HG03571 (cell line): ENCODE measurements around the gene PPP1R27.

Experiments
- ATAC-seq: cut with Tn5 transposase; IDR thresholded peaks from one replicate; pipeline ENCODE4 v1.9.1; 2021; ENCODE audit not compliant: unreplicated experiment

Gene PPP1R27

GRCh38 chr17:81863123-81863675 lies 28.3 kb upstream of the PPP1R27 start:
- no peak for ATAC-seq

DNA sequence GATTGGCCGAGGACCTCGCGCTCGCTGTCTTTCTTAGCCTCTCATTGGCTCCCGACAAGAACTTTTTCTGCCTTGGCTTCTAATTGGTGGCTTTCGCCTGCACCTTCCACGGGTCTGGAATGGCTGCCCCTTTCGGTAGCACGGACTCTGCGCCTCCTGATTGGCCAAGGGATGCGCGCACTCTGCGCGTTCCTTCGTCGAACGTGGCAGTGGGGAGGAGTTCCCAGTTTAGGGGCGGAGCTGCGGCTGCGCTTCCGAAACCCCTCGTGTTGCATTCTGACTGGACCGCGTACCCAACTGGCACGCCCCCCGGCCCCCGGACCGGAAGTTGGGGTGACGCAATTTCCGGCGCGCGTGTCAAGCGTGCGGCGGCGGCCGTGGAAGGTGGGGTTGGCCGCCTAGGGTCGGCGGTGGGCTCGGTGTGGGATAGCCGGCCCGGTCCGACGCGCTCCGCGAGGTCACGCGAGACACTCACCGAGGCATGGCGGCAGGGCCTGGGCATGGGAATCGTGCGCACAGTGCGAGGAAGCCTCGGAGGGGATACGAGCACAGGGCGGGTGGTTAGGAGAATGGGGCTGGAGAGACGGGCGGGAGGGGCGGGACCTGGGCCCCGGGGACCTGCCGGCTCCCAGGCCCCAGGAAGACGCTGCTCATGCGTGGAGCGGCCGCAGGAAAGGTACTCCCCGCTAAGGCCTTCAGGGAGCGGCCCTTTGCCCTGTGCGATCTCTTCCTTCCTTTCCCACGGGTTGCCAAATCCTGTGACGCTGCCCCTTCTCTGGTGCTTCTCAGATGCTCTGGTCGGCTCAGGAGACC lies 26.1 kb upstream of the PPP1R27 start:
- ATAC-seq = peak; percentile 73

DNA sequence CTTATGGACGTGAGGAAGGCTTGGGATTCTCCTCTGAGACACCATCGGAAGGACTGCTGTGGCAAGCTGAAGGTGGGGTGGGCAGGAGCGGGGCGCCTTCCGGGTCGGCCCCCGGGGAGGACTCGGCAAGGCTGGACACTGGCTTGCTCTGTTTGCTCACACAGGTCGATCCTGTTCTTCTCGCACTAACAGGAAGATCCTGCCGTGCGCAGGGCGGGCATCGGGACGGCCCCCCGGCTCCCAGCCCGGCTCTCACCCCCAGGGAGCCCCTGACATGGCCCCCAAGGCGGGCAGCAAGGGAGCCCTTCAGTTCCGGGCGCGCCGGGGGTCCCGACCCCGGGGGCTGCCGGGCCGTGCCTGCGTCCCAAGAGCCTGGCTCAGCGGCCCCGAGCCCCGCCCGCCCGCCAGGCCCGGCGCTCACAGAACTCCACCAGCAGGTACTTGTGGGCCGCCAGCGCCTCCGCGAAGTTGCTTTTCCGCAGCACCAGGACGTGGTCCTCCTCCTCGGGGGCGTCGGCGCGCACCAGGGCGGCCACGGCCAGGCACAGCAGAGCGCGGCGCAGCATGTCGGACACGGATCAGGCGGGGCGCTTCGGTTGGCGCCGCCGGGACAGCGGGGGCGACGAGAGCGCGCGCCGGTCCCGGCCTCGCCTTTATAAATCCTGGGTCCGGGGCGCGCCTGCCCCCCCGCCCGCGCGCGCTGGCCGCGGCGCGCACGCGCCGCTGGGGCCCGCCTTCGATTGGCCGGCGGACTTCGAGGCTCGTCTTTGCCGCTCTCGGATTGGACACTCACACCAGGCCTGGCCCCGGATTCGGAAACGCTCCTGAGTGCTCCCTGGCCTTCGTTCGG lies 25.3 kb upstream of the PPP1R27 start, which contains the start of gene P4HB:
TSS of gene P4HB (minus strand) at position 630 of the 850 bp plus-strand sequence. CDS start at position 566, 64 bp downstream.
- ATAC-seq = peak; percentile 70

DNA sequence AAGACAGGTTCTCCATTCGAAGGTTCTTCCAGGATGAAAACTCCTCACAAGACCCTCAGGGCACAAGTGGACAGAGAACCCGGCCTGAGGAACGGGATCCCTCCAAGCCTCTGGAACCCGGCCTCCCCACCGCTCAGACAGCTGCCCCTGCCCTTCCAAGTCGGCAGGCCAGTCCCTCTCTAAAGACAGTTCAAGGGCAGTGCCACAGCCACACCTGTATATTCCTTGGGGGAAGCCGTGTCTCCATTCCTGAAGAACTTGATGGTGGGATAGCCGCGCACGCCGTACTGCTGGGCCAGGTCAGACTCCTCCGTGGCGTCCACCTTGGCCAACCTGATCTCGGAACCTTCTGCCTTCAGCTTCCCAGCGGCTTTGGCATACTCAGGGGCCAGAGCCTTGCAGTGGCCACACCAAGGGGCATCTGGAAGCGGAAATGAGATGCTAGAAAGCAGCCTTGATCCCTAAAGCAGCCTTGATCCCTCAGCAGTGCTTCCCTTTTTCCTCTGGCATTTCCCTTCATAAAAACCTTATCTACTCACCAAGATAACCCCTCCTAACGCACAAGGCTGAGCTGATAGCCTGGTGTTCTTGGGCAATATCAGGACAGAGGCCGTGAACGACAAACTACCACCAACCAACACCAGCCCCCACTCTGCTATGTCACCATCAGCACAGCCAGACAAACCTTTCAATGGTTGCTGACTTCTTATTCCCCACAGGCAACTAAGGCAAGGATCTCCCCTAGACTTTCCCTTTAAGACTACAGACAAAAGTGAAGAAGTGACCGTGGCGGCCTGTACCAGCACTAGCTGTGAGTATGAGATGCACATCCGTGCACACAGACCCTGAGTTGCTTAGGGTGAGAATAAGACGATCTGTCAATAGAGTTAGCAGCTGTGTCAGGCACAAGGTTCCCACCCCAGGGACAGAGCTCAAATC lies 24.4 kb upstream of the PPP1R27 start:
- no peak for ATAC-seq

GRCh38 chr17:81858170-81858966 lies 23.5 kb upstream of the PPP1R27 start:
- no peak for ATAC-seq

GRCh38 chr17:81854974-81855774 lies 20.3 kb upstream of the PPP1R27 start:
- no peak for ATAC-seq

- ATAC-seq = no peak
Measured at GRCh38 chr17:81852237-81852636, 17.4 kb upstream of the PPP1R27 start.

GRCh38 chr17:81851423-81851822 lies 16.6 kb upstream of the PPP1R27 start:
- no peak for ATAC-seq

DNA sequence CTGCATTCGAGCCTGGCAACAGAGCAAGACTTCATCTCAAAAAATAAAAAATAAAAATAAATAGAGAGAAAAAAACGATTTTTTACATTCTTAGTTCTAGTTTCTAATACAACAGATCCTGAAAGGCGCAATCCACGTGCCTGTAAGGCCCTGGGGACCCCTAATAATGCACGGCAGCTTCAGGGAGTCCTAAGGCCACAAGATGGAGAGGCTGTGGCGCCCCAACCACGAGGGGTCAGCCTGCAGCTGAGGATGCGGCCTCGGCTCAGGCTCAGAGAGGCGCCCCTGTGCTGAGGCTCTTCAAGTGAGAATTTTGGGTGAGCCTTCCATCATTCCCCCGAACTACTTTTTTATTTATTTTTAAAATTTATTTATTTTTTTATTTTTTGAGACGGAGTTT lies 14.6 kb upstream of the PPP1R27 start:
- no peak for ATAC-seq

DNA sequence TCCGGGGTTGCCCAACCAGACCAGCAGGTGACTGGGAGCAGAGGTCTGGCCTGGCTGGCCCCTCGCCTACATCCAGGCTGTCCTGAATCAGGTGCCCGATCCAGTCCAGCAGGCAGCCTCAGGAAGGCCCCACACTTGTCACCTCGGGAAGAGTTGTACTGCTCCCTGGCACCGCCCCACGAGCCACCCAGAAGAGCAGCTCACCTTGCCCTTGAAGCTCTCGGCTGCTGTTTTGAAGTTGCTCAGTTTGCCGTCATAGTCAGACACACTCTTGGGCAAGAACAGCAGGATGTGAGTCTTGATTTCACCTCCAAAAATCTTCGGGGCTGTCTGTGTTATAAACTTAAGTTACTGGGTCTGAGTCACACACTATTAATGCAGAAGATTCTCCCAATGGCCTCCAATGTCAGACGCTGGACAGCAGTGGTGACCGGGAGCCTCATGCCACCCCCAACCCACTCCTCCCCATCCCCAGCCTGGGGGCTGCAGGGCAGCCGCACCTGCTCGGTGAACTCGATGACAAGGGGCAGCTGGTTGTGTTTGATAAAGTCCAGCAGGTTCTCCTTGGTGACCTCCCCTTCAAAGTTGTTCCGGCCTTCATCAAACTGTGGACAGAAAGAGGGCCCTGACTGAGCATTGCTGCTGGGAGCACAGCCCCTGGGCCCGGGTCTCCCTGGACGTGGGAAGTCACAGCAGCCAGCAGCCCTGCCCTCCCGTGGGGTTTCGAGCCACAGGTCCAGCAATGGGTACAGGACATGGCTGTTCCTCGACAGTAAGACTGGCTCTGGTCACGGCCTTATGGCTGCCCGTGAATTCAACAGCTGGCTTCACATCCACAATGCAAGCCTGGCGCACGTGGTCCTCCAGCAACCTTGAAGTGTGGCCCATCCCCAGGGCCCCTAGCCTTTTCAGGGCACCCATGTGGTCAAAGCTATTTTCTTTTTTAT lies 12.2 kb upstream of the PPP1R27 start:
- ATAC-seq = no peak

DNA sequence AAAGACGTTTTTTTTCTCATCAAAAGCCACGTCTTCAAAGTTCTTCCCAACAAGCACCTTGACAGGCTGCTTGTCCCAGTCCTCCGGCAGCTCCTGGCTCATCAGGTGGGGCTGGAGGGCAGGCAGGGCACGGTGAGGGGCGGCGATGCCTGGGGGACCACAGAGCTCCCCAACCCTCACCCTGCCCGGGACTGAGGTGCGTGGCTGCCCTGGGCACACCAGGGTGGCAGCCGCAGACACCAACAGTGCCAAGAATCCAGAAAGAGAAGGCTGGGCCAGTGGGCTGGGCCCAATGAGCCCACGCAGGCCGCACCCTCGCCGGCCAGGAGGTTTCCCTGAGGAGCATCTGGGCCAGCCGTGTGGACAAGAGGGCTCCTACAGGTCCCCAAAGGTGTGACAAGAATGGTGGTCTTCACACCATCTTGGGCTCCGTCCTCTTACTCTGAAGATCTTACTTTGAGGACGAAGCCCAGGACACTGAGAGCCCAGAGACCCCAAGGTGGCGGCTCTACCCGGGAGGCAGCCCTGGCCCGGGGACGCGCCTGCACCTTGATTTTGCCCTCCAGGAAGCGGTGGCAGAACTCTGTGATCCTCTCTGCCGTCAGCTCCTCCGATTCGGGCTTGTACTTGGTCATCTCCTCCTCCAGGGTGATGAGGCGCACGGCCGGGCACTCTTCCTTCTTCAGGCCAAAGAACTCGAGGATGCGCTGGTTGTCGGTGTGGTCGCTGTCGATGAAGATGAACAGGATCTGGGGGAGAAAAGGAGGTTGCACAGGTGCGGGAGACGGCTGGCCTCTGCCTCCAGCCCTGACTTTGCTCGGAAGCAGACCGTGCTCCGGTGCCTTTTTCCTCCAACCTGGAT lies 11.3 kb upstream of the PPP1R27 start:
- no peak for ATAC-seq

GRCh38 chr17:81845361-81845760 lies 10.5 kb upstream of the PPP1R27 start:
- no peak for ATAC-seq

- no peak for ATAC-seq
Measured at GRCh38 chr17:81844887-81845286, 10.0 kb upstream of the PPP1R27 start.

- ATAC-seq = no peak
Measured at GRCh38 chr17:81844327-81844851, 9.5 kb upstream of the PPP1R27 start.

GRCh38 chr17:81843713-81844326 lies 9.0 kb upstream of the PPP1R27 start:
- no peak for ATAC-seq
